ENCODE data around the gene TSPAN9.

Gene TSPAN9

GRCh38 chr12:3161861-3162260, 84.7 kb downstream of the TSPAN9 start:
- TF ChIP-seq FOXP2 (optimal IDR thresholded peaks at IDR 0.05; ENCODE audit: borderline replicate concordance, extremely low read depth, extremely low read length, insufficient read depth) (no peak), REST (IDR thresholded peaks at IDR 0.05; ENCODE audit: insufficient read depth in 1 of 2, low read depth in 2 of 2, low read length in 2 of 2) (no peak), POLR2AphosphoS5 (IDR thresholded peaks at IDR 0.05; ENCODE audit: low read depth, low read length) (no peak), SIN3A (IDR thresholded peaks at IDR 0.05; ENCODE audit: borderline replicate concordance, insufficient read depth, low read length) (no peak), TAF1 (IDR thresholded peaks at IDR 0.05; ENCODE audit: borderline replicate concordance, insufficient read depth, low read length) (no peak)

DNA sequence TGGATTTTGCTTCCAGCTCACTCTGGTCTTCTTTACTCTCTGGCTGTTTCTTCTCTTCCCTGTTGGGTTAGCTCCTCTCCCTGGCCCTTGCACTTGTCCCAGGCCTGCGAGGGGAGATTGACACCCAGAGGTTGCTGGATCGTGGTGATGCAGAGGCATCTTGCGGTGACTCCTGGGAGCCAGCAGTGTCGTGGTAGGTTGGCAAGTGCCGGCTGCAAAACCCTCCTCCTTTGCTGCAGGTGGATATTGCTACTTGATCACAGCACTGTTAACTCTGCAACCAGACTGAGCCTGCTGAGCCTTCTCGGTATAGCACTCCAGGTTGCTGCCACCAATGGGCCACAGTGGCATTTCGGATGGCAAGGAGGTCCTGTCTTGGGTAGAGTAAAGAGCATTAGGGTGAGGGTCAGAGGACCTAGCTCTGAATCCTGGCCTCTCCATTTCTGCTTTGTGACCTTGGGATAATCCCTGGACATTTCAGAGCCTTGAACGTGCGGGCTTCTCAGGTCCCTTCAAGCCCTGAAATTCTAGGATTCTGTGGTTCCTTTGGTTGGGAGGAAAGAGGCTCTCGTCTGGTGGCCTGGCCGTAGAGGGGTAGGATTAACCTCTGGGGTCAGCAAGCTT, 87.4 kb downstream of the TSPAN9 start:
- TF ChIP-seq TAF1 (IDR thresholded peaks at IDR 0.05; ENCODE audit: borderline replicate concordance, insufficient read depth, low read length): no peak

GRCh38 chr12:3165078-3165980, 88.2 kb downstream of the TSPAN9 start:
- TF ChIP-seq SIN3A (IDR thresholded peaks at IDR 0.05; ENCODE audit: borderline replicate concordance, insufficient read depth, low read length) (no peak), TAF1 (IDR thresholded peaks at IDR 0.05; ENCODE audit: borderline replicate concordance, insufficient read depth, low read length) (no peak), REST (IDR thresholded peaks at IDR 0.05; ENCODE audit: insufficient read depth in 1 of 2, low read depth in 2 of 2, low read length in 2 of 2) (no peak), POLR2AphosphoS5 (IDR thresholded peaks at IDR 0.05; ENCODE audit: low read depth, low read length) (no peak)

- TF ChIP-seq REST (IDR thresholded peaks at IDR 0.05; ENCODE audit: insufficient read depth in 1 of 2, low read depth in 2 of 2, low read length in 2 of 2): no peak
- no peak for TF ChIP-seq POLR2AphosphoS5 (IDR thresholded peaks at IDR 0.05; ENCODE audit: low read depth, low read length)
- TF ChIP-seq SIN3A (IDR thresholded peaks at IDR 0.05; ENCODE audit: borderline replicate concordance, insufficient read depth, low read length): no peak
- TF ChIP-seq FOXP2 (optimal IDR thresholded peaks at IDR 0.05; ENCODE audit: borderline replicate concordance, extremely low read depth, extremely low read length, insufficient read depth): no peak
- TF ChIP-seq TAF1 (IDR thresholded peaks at IDR 0.05; ENCODE audit: borderline replicate concordance, insufficient read depth, low read length): no peak
Observed at GRCh38 chr12:3167636-3168035, 90.5 kb downstream of the TSPAN9 start.

GRCh38 chr12:3168223-3169221, 91.3 kb downstream of the TSPAN9 start:
- TF ChIP-seq REST (IDR thresholded peaks at IDR 0.05; ENCODE audit: insufficient read depth in 1 of 2, low read depth in 2 of 2, low read length in 2 of 2) (no peak), TAF1 (IDR thresholded peaks at IDR 0.05; ENCODE audit: borderline replicate concordance, insufficient read depth, low read length) (no peak), SIN3A (IDR thresholded peaks at IDR 0.05; ENCODE audit: borderline replicate concordance, insufficient read depth, low read length) (no peak), FOXP2 (optimal IDR thresholded peaks at IDR 0.05; ENCODE audit: borderline replicate concordance, extremely low read depth, extremely low read length, insufficient read depth) (no peak), POLR2AphosphoS5 (IDR thresholded peaks at IDR 0.05; ENCODE audit: low read depth, low read length) (no peak)
